Activated naive CD8-positive, alpha-beta T cell treated with anti-CD3 and anti-CD28 coated beads, Interleukin-2, amount 50 U/mL, for 24 hours (primary cell): ENCODE measurements around the gene RPS6KA5.
"Not testable (repeated sequence)": the region's sequence is repeated elsewhere in the genome, so short reads cannot be mapped to it uniquely, and the experiment has no call there.

ENCODE experiments used
- ATAC-seq: fragments of 150-1000 bp; cut with Tn5 transposase; one replicate; pipeline ENCODE4 v1.10.0; 2021
- DNase-seq: peaks from one replicate; pipeline ENCODE4 v3.0.0; 2021
- H3K27ac Mint-ChIP-seq: one replicate; pipeline ENCODE4 v1.8.0; 2021; ENCODE audit warnings: mild to moderate bottlenecking, mixed read lengths
- H3K27me3 Mint-ChIP-seq: one replicate; pipeline ENCODE4 v1.8.0; 2021; ENCODE audit warnings: mixed read lengths
- H3K36me3 Mint-ChIP-seq: one replicate; pipeline ENCODE4 v1.8.0; 2021; ENCODE audit warnings: low read depth, mixed read lengths
- H3K4me1 Mint-ChIP-seq: one replicate; pipeline ENCODE4 v1.8.0; 2021; ENCODE audit warnings: mixed read lengths
- H3K4me3 Mint-ChIP-seq: one replicate; pipeline ENCODE4 v1.8.0; 2021; ENCODE audit warnings: mild to moderate bottlenecking, moderate library complexity, mixed read lengths
- H3K9me3 Mint-ChIP-seq: one replicate; pipeline ENCODE4 v1.8.0; 2021; ENCODE audit warnings: mixed read lengths

RPS6KA5 gene

DNA sequence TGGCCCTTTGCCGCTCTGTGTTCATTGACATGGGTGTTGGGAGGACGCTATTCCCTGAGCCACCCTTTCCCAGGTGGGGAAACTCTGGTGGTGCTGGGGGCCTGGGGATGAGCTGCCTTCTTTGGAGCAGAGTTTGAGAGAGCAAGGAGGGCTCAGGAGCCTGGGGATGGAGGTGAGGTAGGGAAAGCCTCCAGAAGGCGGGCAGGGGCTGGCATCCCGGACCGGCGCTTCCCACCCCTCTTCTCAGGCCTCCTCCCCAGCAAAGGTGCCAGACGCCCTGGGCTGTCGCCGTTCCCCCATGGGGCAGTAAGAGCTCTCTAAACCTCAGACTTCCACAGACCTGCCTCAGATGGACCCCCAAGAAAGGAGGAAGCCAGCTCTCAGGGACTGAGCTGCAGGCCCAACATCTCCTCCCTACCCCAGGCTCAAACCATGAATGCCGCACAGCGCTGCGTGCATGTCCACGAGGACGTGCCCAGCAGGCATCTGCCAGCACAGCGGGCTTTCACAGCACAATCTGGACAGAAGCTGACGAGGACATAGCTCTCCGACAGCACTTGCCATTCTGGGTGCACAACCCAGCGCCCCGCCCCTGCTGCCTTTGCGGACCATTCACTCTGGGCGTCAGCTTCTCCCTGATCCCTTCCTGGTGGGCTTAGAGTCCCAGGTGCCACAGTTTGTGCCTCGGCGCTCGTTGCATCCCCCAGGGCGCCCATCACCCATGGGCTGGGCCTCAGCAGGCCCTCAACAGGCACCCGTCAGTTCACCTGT lies 229.3 kb downstream of the RPS6KA5 start:
- Mint-ChIP-seq H3K4me1 (peaks cover 26% of the 10 kb centered on the region), H3K9me3 (no peaks in the 10 kb centered on the region)

DNA sequence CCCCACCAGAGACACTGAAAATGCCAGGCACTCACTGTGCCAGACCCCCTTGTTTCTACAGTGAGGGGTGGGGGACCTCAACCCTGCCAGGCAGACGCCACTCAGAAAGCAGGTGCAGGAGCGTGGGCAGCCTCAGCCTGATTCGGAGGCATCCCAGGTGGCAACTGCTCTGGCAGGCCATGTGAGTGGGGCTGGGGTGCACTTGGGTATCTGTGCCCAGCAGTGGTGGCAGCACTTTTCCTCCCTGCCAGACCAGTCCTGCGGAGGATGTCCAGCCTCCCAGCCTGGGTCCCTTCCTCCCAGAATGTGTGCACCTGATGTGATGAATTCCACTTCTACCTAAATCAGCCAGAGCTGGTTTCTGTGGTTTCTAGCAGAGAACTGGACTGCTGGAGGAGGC lies 230.8 kb downstream of the RPS6KA5 start:
- ATAC-seq (no peak), DNase-seq (no peak)
- H3K27ac Mint-ChIP-seq: no peak overlapping the region
- H3K36me3 Mint-ChIP-seq: no peaks in the 10 kb centered on the region
- no peaks in the 10 kb centered on the region for H3K9me3 Mint-ChIP-seq
- H3K4me3 Mint-ChIP-seq: no peak overlapping the region
- H3K27me3 Mint-ChIP-seq: no peaks in the 10 kb centered on the region
- H3K4me1 Mint-ChIP-seq: peaks cover 19% of the 10 kb centered on the region

More for the DNA sequence above, 229.3 kb downstream of the RPS6KA5 start:
- Mint-ChIP-seq H3K36me3 (no peaks in the 10 kb centered on the region), H3K4me3 (no peak overlapping the region), H3K27ac (no peak overlapping the region), H3K27me3 (peaks cover 2% of the 10 kb centered on the region)
- ATAC-seq: no peak
- no peak for DNase-seq

DNA sequence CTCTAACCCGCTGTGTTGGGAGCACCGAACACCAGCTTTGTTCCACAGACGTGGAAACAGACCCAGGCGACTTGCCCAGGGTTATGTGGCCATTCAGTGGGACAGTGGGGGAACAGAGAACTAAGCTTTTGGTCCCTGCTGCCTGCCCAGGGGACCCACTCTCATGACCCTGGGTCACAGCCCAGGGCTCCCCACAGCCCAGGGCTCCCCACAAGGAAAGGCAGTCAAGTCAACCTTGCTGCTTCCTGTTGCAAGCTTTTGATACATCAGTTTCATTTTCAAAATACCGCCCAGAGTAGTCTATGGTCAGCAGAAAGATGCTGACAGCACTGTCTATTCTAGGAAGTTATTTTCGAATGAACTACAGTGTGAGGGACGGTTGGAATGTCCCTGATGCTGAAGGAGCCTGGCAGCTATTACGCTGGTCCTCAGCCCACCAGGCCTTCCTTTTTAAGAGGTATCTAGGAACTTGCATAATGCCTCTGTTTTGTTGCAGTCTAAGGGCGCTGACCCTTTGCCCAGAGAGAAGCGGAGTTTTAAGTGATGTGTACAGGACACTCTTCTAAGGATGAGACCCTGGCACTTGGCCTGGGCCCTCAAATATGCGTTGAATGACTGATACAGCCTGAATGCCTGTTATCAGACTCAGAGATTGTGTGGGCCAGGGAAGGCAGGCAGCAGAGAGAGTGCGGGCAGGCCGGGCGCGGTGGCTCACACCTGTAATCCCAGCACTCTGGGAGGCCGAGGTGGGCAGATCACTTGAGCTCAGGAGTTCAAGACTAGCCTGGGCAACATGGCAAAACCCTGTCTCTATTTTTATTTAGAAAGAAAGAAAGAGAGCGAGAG lies 231.6 kb downstream of the RPS6KA5 start:
- peaks cover 19% of the 10 kb centered on the region for H3K4me1 Mint-ChIP-seq
- peak overlapping the region; percentile 64 for H3K27ac Mint-ChIP-seq
- peak overlapping the region; percentile 74 for H3K4me3 Mint-ChIP-seq
- peaks cover 5% of the 10 kb centered on the region for H3K9me3 Mint-ChIP-seq
- DNase-seq (peak; percentile 11), ATAC-seq (peak; percentile 25)
- peaks cover 3% of the 10 kb centered on the region for H3K36me3 Mint-ChIP-seq
- H3K27me3 Mint-ChIP-seq: no peaks in the 10 kb centered on the region

DNA sequence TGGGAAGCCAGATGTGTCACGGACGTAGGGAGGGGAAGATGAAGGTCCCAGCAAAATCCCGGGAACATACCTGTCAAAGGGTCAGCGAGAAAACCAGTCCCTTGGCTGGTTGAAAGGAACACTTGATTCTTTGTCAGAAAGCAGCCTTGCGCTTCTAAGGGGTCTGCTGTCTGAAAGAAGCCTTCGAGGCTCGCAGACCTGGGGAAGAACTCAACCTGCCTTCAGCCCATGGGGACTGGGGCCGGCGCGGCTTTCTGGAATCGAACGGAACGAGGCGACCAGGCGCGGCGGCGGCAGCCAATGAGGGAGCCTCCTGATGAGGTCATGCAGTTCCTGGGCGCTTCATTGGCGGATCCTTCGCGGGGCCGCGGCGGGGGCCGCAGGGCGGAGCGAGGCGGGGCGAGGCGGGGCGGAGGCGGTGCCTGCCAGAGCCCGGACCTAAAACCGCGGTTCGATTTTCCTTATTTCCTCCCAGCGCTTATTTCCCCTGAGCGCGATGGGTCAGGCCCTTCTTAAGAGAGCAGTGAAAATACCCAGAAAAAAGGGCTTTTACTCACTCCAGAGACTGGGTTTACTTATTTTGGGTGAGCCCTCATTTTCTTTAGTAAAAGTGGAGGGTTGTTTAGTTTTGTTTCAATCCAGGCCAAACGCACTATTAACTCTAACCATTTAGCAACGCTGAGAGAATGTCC lies 232.4 kb downstream of the RPS6KA5 start:
- Mint-ChIP-seq H3K36me3 (peaks cover 3% of the 10 kb centered on the region), H3K9me3 (peaks cover 11% of the 10 kb centered on the region)

DNA sequence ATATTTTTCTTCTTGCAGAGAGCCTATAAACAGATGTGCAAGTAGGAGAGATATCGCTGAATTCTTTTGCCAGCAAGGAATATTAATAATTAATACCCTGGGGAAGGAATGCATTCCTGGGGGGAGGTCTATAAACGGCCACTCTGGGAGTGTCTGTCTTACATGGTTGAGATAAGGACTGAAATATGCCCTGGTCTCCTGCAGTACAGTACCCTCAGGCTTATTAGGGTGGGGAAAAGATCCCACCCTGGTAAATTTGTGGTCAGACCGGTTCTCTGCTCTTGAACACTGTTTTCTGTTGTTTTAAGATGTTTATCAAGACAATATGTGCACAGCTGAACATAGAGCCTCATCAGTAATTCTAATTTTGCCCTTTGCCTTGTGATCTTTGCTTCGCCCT lies 236.9 kb downstream of the RPS6KA5 start:
- Mint-ChIP-seq H3K4me1 (peaks cover 19% of the 10 kb centered on the region), H3K9me3 (peaks cover 11% of the 10 kb centered on the region)
- ATAC-seq, H3K4me3 Mint-ChIP-seq, DNase-seq, H3K27me3 Mint-ChIP-seq, H3K27ac Mint-ChIP-seq, H3K36me3 Mint-ChIP-seq: not testable (repeated sequence)

More for the DNA sequence above, 232.4 kb downstream of the RPS6KA5 start:
- Mint-ChIP-seq H3K4me3 (peak overlapping the region; percentile 74), H3K27ac (peak overlapping the region; percentile 64), H3K27me3 (no peaks in the 10 kb centered on the region), H3K4me1 (peaks cover 19% of the 10 kb centered on the region)
- DNase-seq (peak; percentile 92), ATAC-seq (peak; percentile 97)

DNA sequence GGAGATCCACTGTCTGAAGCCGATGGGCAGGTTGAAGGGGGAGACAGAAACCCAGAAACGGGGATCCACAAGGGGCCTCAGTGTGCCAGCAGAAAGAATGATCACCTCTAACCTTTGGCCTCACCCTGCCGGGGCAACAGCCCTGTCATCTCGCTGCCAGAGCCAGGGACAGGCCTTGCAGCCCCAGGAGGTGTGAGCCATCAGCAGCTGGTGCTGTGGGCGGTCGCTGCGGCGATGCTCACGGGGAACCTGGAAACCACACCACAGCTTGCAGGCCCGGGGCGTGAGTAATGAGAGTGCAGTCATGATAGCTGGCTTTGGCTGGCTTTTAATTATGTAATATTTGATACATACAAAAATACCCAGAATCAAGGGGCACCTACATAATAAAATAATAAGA lies 239.5 kb downstream of the RPS6KA5 start:
- peaks cover 11% of the 10 kb centered on the region for H3K9me3 Mint-ChIP-seq
- peak overlapping the region; percentile 78 for H3K27ac Mint-ChIP-seq
- H3K4me3 Mint-ChIP-seq: no peak overlapping the region
- peaks cover 3% of the 10 kb centered on the region for H3K36me3 Mint-ChIP-seq
- H3K4me1 Mint-ChIP-seq: peaks cover 10% of the 10 kb centered on the region
- ATAC-seq: peak; percentile 94
- DNase-seq: peak; percentile 80
- H3K27me3 Mint-ChIP-seq: peaks cover 14% of the 10 kb centered on the region

DNA sequence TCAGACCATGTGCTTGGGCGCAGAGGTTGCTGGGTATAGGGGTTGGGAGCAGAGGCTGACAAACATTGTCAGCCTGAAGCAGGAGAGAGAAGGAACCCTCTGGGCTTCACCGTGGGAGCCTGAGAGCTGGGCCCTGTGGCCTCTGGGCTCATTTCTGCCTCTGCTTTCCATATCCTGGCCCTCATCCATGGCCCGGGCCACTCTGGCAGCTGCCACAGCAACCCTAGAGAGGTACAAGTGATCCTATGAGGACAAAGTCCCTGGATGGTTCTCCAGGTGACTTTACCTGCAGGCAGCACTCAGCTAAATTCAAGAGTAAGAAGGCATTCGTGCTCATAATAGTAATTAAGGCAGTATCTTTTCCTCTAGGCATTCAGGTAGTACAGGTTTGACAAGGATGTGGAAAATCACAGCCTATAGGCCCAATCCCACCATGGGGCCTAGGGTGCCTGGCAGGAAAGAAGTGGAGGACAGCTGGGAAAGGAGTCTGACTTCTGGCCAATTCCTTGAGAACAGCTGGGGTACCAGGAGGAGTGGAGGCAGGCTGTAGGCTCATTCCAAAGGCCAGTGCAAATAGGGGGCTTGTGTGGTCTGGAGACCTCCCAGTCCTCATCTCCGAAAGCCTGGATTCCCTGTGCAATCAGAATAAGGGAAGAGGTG lies 240.6 kb downstream of the RPS6KA5 start:
- ATAC-seq (no peak), DNase-seq (no peak)
- Mint-ChIP-seq H3K9me3 (peaks cover 11% of the 10 kb centered on the region), H3K36me3 (peaks cover 3% of the 10 kb centered on the region), H3K4me3 (no peak overlapping the region), H3K27me3 (peaks cover 20% of the 10 kb centered on the region), H3K27ac (no peak overlapping the region), H3K4me1 (peaks cover 13% of the 10 kb centered on the region)

DNA sequence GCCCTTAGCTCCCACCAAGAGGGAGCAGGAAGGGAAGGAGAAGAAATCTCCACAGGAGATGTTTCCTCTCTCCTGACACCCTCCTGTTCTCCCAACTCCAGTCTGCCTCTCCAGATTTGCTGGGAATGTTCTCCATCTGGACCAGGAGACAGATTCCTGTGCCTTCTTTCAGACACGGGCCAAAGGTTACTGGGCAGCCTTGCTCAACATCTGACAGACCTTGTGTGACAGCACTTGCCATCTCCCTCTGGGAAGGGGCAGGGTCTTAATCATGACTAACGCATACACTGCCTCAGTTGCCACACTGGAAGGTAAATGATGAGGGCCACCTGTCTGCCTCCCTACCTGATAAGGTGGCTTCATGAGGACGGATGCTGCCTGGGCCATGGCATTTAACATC lies 241.7 kb downstream of the RPS6KA5 start:
- Mint-ChIP-seq H3K4me1 (peaks cover 13% of the 10 kb centered on the region), H3K36me3 (no peaks in the 10 kb centered on the region), H3K27me3 (peaks cover 22% of the 10 kb centered on the region), H3K9me3 (peaks cover 5% of the 10 kb centered on the region), H3K4me3 (no peak overlapping the region), H3K27ac (no peak overlapping the region)
- ATAC-seq (no peak), DNase-seq (no peak)

DNA sequence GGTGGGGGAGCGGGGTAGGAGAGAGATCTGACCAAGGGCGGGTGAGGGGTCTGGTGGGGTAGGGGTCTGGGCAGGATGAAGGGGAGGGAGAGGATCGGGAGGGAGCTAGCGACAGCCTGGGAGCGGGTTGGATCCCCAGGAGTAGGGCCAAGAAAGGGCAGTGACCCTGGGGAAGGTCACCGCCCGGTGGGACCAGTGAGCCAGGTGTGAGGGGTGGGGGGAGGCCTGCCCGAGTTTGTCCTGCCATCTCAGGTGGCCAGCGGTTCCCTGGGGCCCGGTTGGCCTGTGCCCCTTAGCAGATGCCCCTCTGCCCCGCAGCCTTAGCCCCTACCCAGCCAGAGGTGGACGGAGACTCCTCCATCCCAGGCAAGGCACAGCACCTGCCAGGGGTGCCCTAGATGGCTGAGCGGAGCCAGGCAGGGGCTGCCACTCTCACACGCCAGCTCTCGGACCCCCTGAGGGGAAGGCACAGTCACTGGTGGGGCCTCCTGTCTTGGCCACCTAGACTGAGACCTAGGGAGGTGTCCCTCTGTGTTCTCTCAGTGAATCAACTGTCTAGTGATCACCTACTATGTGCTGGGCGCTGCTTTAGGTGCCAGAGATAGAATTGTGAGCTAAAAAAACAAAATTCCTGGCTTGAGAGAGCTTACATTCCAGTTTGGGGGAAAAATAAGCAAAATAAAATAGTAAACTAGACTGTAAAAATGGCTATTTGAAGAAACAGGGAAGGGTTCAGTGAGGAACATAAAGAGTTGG lies 243.6 kb downstream of the RPS6KA5 start:
- DNase-seq (no peak), ATAC-seq (no peak)
- peaks cover 22% of the 10 kb centered on the region for H3K27me3 Mint-ChIP-seq
- no peak overlapping the region for H3K27ac Mint-ChIP-seq
- peak overlapping the region; percentile 30 for H3K4me3 Mint-ChIP-seq
- no peaks in the 10 kb centered on the region for H3K36me3 Mint-ChIP-seq
- no peaks in the 10 kb centered on the region for H3K9me3 Mint-ChIP-seq
- H3K4me1 Mint-ChIP-seq: peaks cover 13% of the 10 kb centered on the region

DNA sequence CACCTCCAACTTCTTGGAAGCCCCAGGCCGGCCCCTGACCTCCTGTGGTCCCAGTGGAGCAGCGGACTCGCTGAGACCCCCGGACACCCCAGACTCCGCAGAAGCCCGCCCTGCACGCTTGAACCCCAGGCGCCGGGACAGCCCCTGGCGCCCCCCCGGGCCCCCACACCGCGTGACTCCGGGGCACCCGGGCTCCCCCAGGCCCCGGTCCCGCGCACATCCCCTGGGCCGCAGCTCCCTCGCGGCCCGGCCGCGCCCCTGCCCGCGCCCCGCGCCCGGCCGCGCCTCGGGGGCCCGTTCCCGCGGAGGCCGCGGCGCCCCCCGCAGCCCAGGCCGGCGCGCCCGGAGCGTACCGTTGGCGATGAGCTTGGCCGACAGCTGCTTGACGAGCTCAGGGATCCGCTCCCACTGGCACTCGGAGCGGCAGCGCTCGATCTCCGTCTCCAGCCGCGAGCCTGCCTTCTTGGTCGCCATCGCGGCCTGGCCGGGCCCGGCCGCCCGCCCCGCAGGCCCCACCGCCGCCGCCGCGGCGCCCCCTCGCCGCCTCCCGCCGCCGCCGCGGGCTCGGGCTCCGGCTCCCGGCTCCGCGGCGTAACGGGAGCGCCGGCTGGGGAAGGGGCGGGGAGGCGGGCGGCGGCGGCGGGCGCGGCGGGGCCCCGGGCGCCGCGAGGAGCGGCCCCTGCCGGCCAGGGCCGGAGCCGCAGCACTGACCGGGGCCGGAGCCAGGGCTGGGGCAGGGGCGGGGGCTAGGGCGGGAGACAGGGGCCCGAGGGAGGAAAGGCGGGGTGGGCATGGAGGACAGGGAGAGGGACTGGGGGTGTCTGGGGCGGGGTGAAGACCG lies 244.4 kb downstream of the RPS6KA5 start, which contains the start of gene TTC7B:
Gene TTC7B, minus strand, starts transcription at position 609 of the 841 bp plus-strand sequence. Its CDS starts 135 bp downstream, at position 474.
- H3K9me3 Mint-ChIP-seq: no peaks in the 10 kb centered on the region
- peaks cover 22% of the 10 kb centered on the region for H3K27me3 Mint-ChIP-seq
- ATAC-seq: peak; percentile 15
- H3K4me1 Mint-ChIP-seq: peaks cover 10% of the 10 kb centered on the region
- H3K27ac Mint-ChIP-seq: no peak within 1 kb of the TSS
- H3K4me3 Mint-ChIP-seq: peak within 1 kb of the TSS; percentile 63
- H3K36me3 Mint-ChIP-seq: no peaks in the 10 kb centered on the region
- DNase-seq: peak; percentile 47

DNA sequence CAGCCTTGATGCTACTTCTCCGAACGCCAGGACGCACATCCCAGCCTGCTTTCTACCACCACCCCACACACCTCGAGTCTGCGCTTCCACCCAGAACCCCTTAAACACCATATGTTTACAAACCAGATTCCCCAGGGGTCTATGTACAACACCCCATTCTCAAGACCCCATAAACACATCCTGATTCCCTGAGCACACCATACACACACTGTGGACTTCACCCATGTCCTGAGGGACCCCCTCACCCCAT lies 244.9 kb downstream of the RPS6KA5 start:
- Mint-ChIP-seq H3K27me3 (peaks cover 22% of the 10 kb centered on the region), H3K36me3 (no peaks in the 10 kb centered on the region), H3K27ac (no peak overlapping the region), H3K4me1 (peaks cover 5% of the 10 kb centered on the region), H3K9me3 (no peaks in the 10 kb centered on the region), H3K4me3 (peak overlapping the region; percentile 63)
- DNase-seq (no peak), ATAC-seq (no peak)

DNA sequence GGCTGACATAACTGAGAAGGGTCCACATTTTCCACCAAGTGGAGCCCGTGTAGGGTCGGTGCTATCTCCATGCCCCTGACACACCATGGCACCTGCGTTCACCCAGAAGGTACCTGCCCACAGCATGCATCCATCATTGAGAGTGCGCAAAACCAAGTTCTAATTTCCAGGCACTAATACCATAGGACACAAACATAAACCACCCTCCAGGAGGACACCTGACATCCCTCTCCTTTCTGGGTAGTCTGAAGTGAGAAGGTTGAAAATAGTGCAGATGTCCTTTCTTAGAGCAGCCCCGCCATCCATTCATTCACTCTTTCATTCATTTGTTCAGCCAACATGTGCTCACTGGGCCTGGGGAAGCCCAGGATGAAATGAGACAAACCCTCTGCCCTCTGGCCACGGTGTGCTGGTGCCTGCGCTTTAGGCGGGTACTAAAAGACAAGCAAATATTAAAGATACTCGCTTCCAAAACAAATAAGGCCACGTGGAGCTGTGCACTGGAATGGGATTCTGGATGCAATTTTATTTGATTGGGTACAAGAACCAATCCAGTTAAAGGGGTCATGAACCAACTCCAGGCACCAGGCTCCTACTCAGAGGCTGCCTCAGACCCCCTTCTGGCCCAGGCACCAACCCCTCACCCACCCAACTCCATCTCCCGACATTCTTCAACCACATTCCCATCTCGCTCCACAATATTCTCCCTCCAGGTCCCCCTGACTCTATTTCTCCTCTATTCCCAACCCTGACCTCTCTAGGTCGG lies 245.5 kb downstream of the RPS6KA5 start:
- Mint-ChIP-seq H3K27ac (no peak overlapping the region), H3K9me3 (no peaks in the 10 kb centered on the region), H3K4me3 (peak overlapping the region; percentile 63), H3K27me3 (peaks cover 19% of the 10 kb centered on the region), H3K4me1 (peaks cover 4% of the 10 kb centered on the region), H3K36me3 (no peaks in the 10 kb centered on the region)
- DNase-seq (no peak), ATAC-seq (no peak)
